Lower leg skin (tissue), 3 donors: ENCODE data around the gene CFAP410.

Experiments used
- POLR2A ChIP-seq, 2 donors: fragments of 450-650 bp; IDR thresholded peaks; one replicate each; pipeline ENCODE4 v1.6.1; 2016 to 2017; ENCODE audit warnings: antibody characterized with exemption in 2 of 2, mild to moderate bottlenecking in 1 of 2, moderate library complexity in 1 of 2
- TF ChIP-seq, protein P1 (sequence below), 3 donors: fragments of 450-650 bp; IDR thresholded peaks; one replicate each; pipeline ENCODE4 v1.5.1; 2016; ENCODE audit warnings: antibody characterized with exemption in 3 of 3, mild to moderate bottlenecking in 3 of 3, moderate library complexity in 2 of 3

DNA sequence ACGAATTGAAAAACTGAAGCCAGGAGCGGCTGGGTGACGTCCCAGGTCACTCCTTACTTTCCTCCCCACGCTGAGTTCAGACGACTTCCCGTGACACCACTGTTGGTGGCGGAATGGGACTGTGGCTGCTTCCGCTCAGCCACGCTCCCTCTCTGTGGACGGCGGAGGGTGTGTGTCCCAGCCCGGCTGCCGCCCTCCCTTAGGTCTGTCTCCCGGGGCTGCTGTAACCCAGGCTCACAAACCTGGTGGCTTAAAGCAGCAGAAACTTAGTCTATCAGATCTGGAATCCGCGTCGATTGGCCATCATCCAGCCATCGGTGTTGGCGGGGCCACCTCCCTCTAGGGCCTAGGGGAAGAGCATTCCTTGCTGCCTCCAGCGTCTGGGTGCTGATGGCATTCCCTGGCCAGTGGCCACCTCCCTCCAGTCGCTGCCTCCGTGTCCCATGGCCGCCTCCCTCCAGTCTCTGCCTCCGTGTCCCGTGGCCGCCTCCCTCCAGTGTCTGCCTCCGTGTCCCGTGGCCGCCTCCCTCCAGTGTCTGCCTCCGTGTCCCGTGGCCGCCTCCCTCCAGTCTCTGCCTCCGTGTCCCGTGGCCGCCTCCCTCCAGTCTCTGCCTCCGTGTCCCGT is 31.7 kb upstream of the CFAP410 start:
- TF ChIP-seq POLR2A (IDR thresholded peaks at IDR 0.05) = no peak
- TF ChIP-seq, protein P1, sequence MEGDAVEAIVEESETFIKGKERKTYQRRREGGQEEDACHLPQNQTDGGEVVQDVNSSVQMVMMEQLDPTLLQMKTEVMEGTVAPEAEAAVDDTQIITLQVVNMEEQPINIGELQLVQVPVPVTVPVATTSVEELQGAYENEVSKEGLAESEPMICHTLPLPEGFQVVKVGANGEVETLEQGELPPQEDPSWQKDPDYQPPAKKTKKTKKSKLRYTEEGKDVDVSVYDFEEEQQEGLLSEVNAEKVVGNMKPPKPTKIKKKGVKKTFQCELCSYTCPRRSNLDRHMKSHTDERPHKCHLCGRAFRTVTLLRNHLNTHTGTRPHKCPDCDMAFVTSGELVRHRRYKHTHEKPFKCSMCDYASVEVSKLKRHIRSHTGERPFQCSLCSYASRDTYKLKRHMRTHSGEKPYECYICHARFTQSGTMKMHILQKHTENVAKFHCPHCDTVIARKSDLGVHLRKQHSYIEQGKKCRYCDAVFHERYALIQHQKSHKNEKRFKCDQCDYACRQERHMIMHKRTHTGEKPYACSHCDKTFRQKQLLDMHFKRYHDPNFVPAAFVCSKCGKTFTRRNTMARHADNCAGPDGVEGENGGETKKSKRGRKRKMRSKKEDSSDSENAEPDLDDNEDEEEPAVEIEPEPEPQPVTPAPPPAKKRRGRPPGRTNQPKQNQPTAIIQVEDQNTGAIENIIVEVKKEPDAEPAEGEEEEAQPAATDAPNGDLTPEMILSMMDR (IDR thresholded peaks at IDR 0.05) = no peak
